Stimulated activated CD8-positive, alpha-beta memory T cell treated with anti-CD3 and anti-CD28 coated beads, Interleukin-4, amount 100 ng/mL, for 4 hours (primary cell): Measurements from ENCODE around the gene MARS1.
"Not testable (repeated sequence)": the region's sequence is repeated elsewhere in the genome, so short reads cannot be mapped to it uniquely, and the experiment has no call there.

ENCODE experiments used
- DNase-seq, 2 donors: peaks; one replicate each; pipeline ENCODE4 v3.0.0-alpha.2; 2020; ENCODE audit warnings: low read depth in 2 of 2, low spot score in 1 of 2

MARS1 gene

GRCh38 chr12:57548488-57548887, 60.6 kb downstream of the MARS1 start:
- no peak for DNase-seq

GRCh38 chr12:57549203-57549908, 61.5 kb downstream of the MARS1 start:
- DNase-seq = no peak

GRCh38 chr12:57549909-57550640, 62.2 kb downstream of the MARS1 start, which contains the start of gene KIF5A:
Gene KIF5A, plus strand, starts transcription at chr12:57550044. Its CDS starts 228 bp downstream, at chr12:57550272.
- peak; percentile 6 to 12 for DNase-seq

- no peak for DNase-seq
These were observed 63.0 kb downstream of the MARS1 start for GRCh38 chr12:57550641-57551549.

- DNase-seq = no peak
These were observed 63.9 kb downstream of the MARS1 start for GRCh38 chr12:57551637-57552305.

GRCh38 chr12:57552306-57552651, 64.4 kb downstream of the MARS1 start:
- DNase-seq = no peak

- no peak for DNase-seq
These were observed 65.0 kb downstream of the MARS1 start for GRCh38 chr12:57552835-57553313.

- DNase-seq = no peak
These were observed 65.7 kb downstream of the MARS1 start for GRCh38 chr12:57553343-57554202.

GRCh38 chr12:57554453-57554852, 66.6 kb downstream of the MARS1 start:
- DNase-seq = no peak

GRCh38 chr12:57554897-57555296, 67.0 kb downstream of the MARS1 start:
- DNase-seq = no peak

GRCh38 chr12:57558864-57559263, 71.0 kb downstream of the MARS1 start:
- no peak for DNase-seq

GRCh38 chr12:57560516-57560915, 72.6 kb downstream of the MARS1 start:
- DNase-seq = no peak

GRCh38 chr12:57561117-57561516, 73.2 kb downstream of the MARS1 start:
- DNase-seq = not testable (repeated sequence)

GRCh38 chr12:57563358-57563757, 75.5 kb downstream of the MARS1 start:
- no peak for DNase-seq

GRCh38 chr12:57564178-57564740, 76.4 kb downstream of the MARS1 start:
- DNase-seq = no peak
